ENCODE data around the gene KANK4.

DNA sequence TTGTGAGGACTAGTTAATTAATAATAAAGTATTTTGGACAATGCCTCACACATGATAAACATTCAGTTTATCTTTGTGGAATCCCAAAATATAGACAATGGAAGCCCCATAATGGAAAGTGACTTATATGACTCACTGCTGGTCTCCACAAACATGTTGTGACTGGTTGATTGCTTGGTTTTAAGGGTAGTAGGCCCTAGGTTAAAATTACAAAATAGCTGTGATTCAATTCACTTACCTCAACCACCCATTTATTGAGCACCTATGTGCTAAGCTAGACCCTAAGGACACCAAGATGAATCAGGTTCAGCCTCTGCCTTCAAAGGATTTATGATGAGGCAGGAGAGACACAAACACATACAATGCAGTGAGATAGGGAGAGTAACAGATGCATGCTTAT is 42.4 kb downstream of the KANK4 start:
- TF ChIP-seq, protein P1, sequence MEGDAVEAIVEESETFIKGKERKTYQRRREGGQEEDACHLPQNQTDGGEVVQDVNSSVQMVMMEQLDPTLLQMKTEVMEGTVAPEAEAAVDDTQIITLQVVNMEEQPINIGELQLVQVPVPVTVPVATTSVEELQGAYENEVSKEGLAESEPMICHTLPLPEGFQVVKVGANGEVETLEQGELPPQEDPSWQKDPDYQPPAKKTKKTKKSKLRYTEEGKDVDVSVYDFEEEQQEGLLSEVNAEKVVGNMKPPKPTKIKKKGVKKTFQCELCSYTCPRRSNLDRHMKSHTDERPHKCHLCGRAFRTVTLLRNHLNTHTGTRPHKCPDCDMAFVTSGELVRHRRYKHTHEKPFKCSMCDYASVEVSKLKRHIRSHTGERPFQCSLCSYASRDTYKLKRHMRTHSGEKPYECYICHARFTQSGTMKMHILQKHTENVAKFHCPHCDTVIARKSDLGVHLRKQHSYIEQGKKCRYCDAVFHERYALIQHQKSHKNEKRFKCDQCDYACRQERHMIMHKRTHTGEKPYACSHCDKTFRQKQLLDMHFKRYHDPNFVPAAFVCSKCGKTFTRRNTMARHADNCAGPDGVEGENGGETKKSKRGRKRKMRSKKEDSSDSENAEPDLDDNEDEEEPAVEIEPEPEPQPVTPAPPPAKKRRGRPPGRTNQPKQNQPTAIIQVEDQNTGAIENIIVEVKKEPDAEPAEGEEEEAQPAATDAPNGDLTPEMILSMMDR (IDR thresholded peaks at IDR 0.05; ENCODE audit: insufficient read depth, low read length, poor library complexity, severe bottlenecking) = no peak
- no peak for TF ChIP-seq EZH2phosphoT487 (conservative IDR thresholded peaks at IDR 0.05; ENCODE audit: low read length)

All from SU-DHL-6 (cell line).